Measurements from ENCODE around the gene INKA2.

Gene INKA2

DNA sequence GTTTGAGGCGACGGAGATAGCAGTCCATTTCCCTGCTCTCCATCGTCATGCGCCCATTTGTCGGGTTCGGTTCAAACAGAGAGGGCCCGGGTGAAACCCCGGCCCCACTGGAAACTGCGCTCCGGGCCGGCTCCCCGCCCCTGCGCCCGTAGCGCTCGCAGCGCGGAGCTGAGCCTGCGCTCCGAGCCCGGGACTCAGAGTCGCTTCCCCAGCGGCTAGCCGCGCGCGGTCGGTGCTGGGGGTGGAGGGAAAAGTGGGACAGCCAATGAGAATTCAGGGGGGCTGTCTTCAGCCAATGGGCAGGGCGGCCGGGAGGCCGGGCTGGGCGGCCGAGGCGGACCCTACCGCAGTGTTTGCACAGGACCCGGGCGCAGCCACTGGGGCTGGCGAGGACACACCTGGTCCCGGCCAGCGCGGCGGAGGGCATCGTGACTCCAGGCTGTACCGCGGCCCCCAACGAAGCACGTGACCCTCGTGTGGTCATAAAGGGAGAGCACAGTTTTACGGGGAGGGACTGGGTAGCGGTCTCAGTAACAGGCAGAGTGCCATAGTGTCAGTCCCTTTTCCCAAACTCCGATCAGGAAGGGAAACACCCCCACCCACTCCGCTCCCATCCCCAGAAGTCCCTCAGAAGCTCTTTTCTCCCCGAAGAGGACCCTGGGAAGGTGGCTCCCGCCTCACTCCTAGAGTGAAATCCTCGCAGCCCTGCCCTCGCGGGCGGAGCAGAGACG is at the start of gene INKA2:
TSS of gene INKA2 (minus strand) at position 202 of the 731 bp plus-strand sequence. CDS start at position 49, 153 bp downstream.
- no peak for DNase-seq (ENCODE audit: low read depth)

GRCh38 chr1:111786669-111787207 is 47.5 kb upstream of the INKA2 start:
- DNase-seq (ENCODE audit: low read depth): no peak

- DNase-seq (ENCODE audit: low read depth): no peak
Observed at GRCh38 chr1:111784273-111784901, 45.2 kb upstream of the INKA2 start.

GRCh38 chr1:111779546-111779945 is 40.4 kb upstream of the INKA2 start:
- no peak for DNase-seq (ENCODE audit: low read depth)

DNA sequence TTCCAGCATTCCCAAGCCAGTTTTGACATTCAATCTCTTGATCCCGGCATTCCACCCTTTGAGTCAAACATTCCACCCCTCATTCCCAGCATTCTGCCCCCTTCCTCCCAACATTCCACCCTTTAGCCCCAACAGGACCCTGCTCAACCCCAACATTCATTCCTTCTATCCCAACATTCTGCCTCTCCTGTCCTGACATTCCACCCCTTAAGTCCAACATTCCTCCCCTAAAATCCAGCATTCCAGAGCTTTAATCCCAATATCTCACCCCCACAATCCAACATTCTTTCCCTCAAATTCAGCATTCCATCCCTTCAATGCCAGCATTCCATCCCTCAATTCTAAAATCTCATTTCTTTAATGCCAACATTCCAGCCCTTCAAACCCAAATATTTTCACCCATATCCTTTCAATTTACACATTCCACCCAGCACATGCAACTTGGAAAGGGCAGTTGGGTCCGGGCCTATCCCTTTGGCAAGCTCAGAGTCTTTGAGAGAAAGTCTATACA is 39.4 kb upstream of the INKA2 start:
- DNase-seq (ENCODE audit: low read depth): no peak

- no peak for DNase-seq (ENCODE audit: low read depth)
Observed at GRCh38 chr1:111778066-111778465, 38.9 kb upstream of the INKA2 start.

DNA sequence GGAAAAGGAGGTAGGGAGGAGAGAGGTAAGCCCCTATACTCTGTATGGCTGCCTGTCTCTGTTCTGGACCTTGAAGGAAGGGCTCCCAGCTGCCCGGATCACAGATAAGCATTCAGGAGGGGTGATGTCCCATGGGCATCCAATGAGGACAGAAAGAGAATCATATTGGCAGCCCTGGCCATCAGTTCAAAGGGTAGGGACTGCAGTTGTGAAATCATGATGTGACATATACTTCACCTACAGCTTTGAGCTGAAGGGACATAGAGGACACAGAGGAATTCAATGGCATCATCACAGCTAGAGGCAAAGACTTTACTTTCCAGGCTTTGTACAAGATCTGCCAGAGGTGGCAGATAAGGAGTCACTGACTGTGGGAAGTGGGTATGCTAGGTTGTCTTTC is 38.1 kb upstream of the INKA2 start:
- DNase-seq (ENCODE audit: low read depth): no peak

- DNase-seq (ENCODE audit: low read depth): no peak
Observed at GRCh38 chr1:111776861-111777260, 37.7 kb upstream of the INKA2 start.

GRCh38 chr1:111776391-111776790 is 37.2 kb upstream of the INKA2 start:
- no peak for DNase-seq (ENCODE audit: low read depth)

DNA sequence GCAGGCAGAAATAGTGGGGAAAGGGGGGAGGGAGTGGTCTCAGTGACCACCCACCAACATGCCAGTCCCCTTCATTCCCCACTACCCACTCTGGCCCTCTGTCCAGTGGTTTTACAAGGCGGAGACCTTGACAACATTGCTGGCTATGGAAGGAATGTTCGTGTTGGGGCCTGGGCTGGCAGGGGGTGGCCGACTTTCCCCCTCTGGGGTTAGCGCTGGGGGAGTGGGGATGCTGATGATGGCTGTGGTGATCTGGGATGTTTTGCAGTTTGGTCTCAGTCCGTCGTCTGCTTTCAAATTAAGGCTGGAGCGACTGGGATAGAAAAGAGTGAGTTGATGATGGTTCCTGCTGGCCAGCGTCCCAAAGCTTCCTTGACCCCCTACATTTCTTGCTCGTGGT is 36.8 kb upstream of the INKA2 start:
- no peak for DNase-seq (ENCODE audit: low read depth)

- DNase-seq (ENCODE audit: low read depth): no peak
Observed at GRCh38 chr1:111770916-111771315, 31.7 kb upstream of the INKA2 start.

DNA sequence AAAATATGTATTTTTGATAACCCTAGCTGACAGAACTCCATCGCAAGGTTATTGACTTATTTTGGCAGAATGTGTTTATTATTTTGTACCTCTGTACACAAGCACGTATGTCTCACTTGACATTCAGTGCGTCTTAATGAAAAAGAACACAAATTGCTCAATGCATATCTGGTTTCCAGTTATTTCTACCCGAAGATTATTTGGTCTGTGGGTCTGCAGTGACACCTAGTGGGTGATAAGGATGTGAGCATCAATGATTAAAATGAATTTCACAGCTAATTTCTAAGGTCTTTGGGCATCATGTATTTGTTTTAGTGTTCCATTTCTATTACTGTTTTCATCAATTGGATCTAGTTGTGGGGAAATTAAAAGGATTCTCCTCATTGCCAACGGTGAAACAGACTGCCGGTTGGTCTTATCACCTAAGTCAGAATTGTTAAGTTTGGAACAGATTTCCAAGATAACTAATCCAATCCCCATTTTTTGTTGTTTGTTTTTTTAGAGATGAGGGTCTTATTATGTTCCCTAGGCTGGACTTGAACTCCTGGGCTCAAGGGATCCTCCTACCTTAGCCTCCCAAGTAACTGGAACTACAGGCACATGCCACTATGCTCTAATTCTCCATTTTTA is 30.4 kb upstream of the INKA2 start:
- DNase-seq (ENCODE audit: low read depth): no peak

DNA sequence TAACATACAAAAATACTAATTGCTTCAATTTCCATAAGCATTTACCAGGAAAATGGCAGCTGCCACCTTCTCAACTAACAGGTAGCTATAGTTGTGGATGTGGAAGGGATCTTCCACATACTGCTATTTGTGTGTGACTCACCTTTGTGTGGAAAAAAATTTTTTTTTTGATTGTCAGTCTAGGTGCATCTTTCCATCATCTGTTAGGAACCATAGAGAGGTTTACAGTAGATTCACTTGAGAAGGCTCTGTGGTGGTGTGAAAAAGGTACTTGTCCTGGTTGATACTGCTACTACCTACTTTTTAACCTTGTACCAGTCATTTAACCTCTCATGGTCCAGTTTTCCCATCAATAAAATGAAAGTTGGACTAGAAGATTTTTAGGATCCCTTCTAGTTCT is 29.4 kb upstream of the INKA2 start:
- DNase-seq (ENCODE audit: low read depth): no peak

DNA sequence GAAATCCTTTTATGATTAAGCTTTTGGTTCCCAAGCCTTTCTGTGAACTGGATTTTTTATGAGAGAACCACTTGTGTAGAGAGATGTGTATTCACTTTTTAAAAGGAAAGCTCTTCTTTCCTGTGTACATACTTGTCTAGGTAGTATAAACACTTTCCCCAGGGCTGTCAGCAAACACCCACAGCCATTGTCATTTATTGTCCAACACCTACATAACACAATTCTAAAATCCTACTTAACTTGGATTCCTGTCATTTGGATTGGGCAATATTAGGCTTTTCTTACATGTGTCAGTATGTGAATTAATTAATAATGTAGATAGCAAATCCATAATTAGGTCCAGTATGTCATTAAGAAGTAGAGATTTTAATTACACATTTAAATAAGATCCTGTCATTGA is 28.8 kb upstream of the INKA2 start:
- no peak for DNase-seq (ENCODE audit: low read depth)

GRCh38 chr1:111762332-111762731 is 23.1 kb upstream of the INKA2 start:
- DNase-seq (ENCODE audit: low read depth): no peak

DNA sequence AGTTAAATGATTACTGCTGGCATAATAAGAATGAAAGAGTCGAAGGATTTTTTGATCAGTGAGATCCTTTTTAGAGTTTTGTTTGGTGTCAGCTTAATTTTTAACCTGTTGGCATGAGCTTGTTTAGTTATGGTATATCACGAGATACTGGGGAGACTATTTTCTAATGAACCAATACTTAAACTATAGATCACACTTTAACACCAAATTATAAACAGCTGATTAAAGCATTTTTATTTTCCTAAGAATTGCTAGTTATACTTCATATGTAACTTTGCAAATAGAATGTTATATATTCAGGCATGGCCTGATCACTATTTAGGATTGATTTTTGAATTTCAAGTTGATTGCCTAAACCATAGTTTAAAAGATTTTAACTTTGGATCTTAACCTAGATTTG is 22.5 kb upstream of the INKA2 start:
- DNase-seq (ENCODE audit: low read depth): no peak

GRCh38 chr1:111758373-111758772 is 19.2 kb upstream of the INKA2 start:
- DNase-seq (ENCODE audit: low read depth): no peak

DNA sequence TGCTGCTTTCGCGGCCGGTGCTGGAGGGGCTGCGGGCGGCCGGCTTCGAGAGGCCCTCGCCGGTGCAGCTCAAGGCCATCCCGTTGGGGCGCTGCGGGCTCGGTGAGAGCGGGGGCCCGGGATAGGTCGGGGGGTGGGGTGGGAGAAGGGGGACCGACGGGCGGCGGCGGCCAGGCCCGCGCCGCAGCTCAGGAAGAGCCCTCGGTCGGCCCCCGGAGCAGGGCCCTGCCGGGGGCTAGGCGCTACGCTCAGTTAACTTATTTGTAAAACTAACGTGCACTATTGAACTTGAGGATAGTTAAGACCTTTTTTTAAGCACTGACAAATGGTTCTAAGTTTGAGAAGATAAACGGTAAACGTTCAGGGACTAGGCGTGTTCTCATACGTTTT is 16.9 kb upstream of the INKA2 start:
- no peak for DNase-seq (ENCODE audit: low read depth)

- peak; percentile 84 for DNase-seq (ENCODE audit: low read depth)
Observed at GRCh38 chr1:111755331-111756123, 16.3 kb upstream of the INKA2 start, which contains the start of gene DDX20. Gene DDX20 (plus strand): TSS chr1:111755901. CDS start chr1:111755925, 24 bp downstream.

DNA sequence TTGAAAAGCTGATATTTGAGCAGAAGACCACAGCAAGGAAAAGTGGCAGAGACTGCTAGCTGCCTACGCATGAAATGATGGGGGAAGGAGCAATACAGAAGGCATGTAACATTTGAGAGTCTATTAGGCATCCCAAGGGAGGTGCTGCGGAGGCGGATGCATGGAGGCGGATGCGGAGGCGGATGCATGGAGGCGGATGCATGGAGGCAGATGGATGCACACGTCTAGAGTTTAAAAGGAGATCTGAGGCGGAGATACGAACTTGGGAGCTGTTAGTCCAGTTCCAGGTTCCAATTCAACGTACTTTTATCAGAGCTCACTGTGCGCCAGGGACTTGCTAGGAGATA is 15.8 kb upstream of the INKA2 start:
- DNase-seq (ENCODE audit: low read depth): no peak

DNA sequence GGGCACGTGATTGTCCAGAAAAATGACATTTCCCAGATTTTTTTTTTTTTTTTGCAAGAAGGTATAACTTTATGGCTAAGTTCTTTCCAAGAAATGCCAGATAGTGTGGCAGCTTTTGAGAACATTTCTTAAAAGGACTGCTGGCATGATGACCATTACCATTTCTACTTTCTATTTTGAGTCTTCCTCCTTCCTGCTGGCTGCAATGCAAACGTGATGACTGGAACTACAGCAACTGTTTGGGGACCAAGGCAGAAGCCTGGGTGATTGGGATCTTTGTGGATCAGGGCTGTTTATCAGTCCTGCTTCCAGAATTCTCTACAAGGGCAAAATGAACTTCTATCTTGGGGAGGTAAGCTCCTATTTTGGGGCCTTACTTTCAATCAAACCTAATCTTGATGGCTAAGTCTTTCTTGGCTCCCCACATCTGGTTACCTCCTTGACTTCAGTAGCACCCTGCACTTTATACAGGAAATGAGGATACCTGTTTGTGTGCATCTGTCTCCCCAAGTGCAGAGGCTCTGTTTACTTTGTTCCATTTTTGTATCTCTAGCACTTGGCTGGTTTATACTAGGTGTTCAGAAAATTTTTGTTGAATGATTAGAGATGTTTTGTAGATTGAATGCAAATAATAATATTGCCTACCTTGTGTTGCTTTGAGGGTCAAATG is 12.8 kb upstream of the INKA2 start:
- DNase-seq (ENCODE audit: low read depth): no peak

DNA sequence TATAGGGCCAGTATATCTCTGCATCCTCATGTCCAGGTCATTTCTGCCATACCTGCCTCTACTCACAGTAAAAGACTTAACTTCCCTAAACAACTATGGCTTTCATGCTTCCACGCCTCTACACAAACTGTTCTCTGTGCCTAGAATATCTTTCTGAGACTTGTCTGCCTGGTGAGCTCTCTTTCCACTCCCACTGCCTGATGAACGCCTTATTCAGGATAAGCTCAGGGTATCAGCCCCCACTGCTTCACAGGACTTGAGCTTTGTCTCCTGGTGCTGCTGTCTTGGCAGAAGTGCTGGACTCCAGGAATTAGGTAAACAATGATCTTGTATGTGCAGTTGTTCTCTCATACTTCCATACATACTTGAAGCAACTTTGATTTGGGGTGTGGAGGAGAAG is 11.7 kb upstream of the INKA2 start:
- no peak for DNase-seq (ENCODE audit: low read depth)

All from stimulated activated CD8-positive, alpha-beta memory T cell treated with anti-CD3 and anti-CD28 coated beads, Interleukin-15, amount 100 ng/mL, for 24 hours (primary cell).